SK-N-SH treated with all-trans-retinoic acid at 6 μM for 48 hours (cell line): ENCODE measurements around the gene SSBP4.

Experiments used
- ATAC-seq: fragments of 200-7000 bp; cut with Tn5 transposase; 3 replicates; pipeline ENCODE4 v1.9.1; 2020; ENCODE audit warnings: mild to moderate bottlenecking, moderate library complexity
- ARNTL ChIP-seq: fragments of 450-650 bp; formaldehyde crosslinking; IDR thresholded peaks from 2 replicates; pipeline ENCODE4 v1.5.0; 2020; ENCODE audit warnings: low read depth, mild to moderate bottlenecking, moderate library complexity, borderline replicate concordance
- CSDC2 ChIP-seq: fragments of 250-450 bp; sonication (Bioruptor Pico); IDR thresholded peaks from 2 replicates; pipeline ENCODE4 v1.5.0; 2020; ENCODE audit warnings: mild to moderate bottlenecking, moderate library complexity
- ESRRG ChIP-seq: fragments of 250-450 bp; sonication (Bioruptor Pico); IDR thresholded peaks from 2 replicates; pipeline ENCODE4 v1.6.1; 2021; ENCODE audit warnings: mild to moderate bottlenecking
- GLIS3 ChIP-seq: fragments of 250-450 bp; sonication (Bioruptor Pico); IDR thresholded peaks from 2 replicates; pipeline ENCODE4 v1.5.0; 2020; ENCODE audit warnings: mild to moderate bottlenecking, moderate library complexity
- OSR1 ChIP-seq: fragments of 250-450 bp; sonication (Bioruptor Pico); IDR thresholded peaks from 2 replicates; pipeline ENCODE4 v1.8.0; 2022; ENCODE audit warnings: moderate library complexity, mild to moderate bottlenecking, inconsistent platforms
- RARB ChIP-seq: fragments of 250-450 bp; sonication (Bioruptor Pico); IDR thresholded peaks from 2 replicates; pipeline ENCODE4 v1.8.0; 2021; ENCODE audit warnings: mild to moderate bottlenecking, moderate library complexity
- SNAI2 ChIP-seq: fragments of 250-450 bp; sonication (Bioruptor Pico); IDR thresholded peaks from 2 replicates; pipeline ENCODE4 v1.5.0; 2020; ENCODE audit warnings: mild to moderate bottlenecking, moderate library complexity
- TOX ChIP-seq: fragments of 250-450 bp; sonication (Bioruptor Pico); IDR thresholded peaks from 2 replicates; pipeline ENCODE4 v1.8.0; 2021; ENCODE audit warnings: mild to moderate bottlenecking, moderate library complexity, borderline replicate concordance
- ZFP3 ChIP-seq: fragments of 250-450 bp; sonication (Bioruptor Pico); IDR thresholded peaks from 2 replicates; pipeline ENCODE4 v1.5.0; 2020; ENCODE audit warnings: mild to moderate bottlenecking, moderate library complexity
- ZFP30 ChIP-seq: fragments of 450-650 bp; formaldehyde crosslinking; IDR thresholded peaks from 2 replicates; pipeline ENCODE4 v1.5.0; 2022; ENCODE audit warnings: mild to moderate bottlenecking, moderate library complexity
- ZNF565 ChIP-seq: fragments of 450-650 bp; formaldehyde crosslinking; conservative IDR thresholded peaks from 2 replicates; pipeline ENCODE4 v1.5.0; 2020; ENCODE audit warnings: low read depth, mild to moderate bottlenecking, moderate library complexity
- TF ChIP-seq, protein P1 (sequence below): fragments of 250-450 bp; sonication (Bioruptor Pico); IDR thresholded peaks from 2 replicates; pipeline ENCODE4 v1.5.0; 2020; ENCODE audit warnings: mild to moderate bottlenecking, moderate library complexity
- TF ChIP-seq, protein P2 (sequence below): fragments of 250-450 bp; sonication (Bioruptor Pico); IDR thresholded peaks from 2 replicates; pipeline ENCODE4 v1.5.1; 2021; ENCODE audit warnings: mild to moderate bottlenecking, moderate library complexity
- TF ChIP-seq, protein P3 (sequence below): fragments of 250-450 bp; sonication (Bioruptor Pico); IDR thresholded peaks from 2 replicates; pipeline ENCODE4 v1.8.0; 2021; ENCODE audit warnings: low read depth, mild to moderate bottlenecking, moderate library complexity, borderline replicate concordance
- TF ChIP-seq, protein P4 (sequence below): fragments of 250-450 bp; sonication (Bioruptor Pico); IDR thresholded peaks from 2 replicates; pipeline ENCODE4 v1.5.1; 2020; ENCODE audit warnings: low read depth, mild to moderate bottlenecking, moderate library complexity
- TF ChIP-seq, protein P5 (sequence below): fragments of 250-450 bp; sonication (Bioruptor Pico); IDR thresholded peaks from 2 replicates; pipeline ENCODE4 v1.8.0; 2020; ENCODE audit warnings: mild to moderate bottlenecking, moderate library complexity, borderline replicate concordance

The SSBP4 gene

DNA sequence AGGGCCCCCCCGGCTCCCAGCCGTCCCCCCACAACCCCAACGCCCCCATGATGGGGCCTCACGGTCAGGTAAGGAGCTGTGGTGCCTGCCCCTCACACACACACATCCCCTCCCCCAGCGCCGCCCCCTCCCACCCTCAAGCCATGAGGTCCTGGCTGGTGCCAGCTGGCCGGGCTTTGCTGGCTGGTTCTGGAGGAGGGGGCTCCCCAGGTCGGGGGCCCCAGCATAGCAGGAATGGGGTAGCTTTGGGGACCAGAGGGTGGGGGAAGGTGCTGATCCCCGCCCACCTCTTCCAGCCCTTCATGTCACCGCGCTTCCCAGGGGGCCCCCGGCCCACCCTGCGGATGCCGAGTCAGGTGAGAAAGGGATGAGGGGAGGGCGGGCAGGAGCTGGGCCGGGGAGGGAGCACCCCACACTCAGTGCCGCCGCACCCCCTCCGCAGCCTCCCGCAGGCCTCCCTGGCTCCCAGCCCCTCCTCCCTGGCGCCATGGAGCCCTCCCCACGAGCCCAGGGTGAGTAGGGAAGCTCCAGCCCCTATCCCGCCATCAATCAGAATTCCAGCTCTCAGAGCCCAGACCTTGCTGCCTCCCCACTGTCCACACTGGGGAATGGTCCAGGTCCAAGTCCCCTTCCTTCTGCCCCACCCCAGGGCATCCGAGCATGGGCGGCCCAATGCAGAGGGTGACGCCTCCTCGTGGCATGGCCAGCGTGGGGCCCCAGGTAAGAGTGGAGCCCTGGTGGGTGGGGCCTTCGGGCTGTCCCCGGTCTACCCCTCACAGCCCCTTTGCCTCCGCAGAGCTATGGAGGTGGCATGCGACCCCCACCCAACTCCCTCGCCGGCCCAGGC lies 12.4 kb downstream of the SSBP4 start (continued):
- TF ChIP-seq, protein P1, sequence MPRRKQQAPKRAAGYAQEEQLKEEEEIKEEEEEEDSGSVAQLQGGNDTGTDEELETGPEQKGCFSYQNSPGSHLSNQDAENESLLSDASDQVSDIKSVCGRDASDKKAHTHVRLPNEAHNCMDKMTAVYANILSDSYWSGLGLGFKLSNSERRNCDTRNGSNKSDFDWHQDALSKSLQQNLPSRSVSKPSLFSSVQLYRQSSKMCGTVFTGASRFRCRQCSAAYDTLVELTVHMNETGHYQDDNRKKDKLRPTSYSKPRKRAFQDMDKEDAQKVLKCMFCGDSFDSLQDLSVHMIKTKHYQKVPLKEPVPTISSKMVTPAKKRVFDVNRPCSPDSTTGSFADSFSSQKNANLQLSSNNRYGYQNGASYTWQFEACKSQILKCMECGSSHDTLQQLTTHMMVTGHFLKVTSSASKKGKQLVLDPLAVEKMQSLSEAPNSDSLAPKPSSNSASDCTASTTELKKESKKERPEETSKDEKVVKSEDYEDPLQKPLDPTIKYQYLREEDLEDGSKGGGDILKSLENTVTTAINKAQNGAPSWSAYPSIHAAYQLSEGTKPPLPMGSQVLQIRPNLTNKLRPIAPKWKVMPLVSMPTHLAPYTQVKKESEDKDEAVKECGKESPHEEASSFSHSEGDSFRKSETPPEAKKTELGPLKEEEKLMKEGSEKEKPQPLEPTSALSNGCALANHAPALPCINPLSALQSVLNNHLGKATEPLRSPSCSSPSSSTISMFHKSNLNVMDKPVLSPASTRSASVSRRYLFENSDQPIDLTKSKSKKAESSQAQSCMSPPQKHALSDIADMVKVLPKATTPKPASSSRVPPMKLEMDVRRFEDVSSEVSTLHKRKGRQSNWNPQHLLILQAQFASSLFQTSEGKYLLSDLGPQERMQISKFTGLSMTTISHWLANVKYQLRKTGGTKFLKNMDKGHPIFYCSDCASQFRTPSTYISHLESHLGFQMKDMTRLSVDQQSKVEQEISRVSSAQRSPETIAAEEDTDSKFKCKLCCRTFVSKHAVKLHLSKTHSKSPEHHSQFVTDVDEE (CRISPR knock-in tag), result no peak
- TF ChIP-seq ZNF565 (CRISPR knock-in tag), result no peak

DNA sequence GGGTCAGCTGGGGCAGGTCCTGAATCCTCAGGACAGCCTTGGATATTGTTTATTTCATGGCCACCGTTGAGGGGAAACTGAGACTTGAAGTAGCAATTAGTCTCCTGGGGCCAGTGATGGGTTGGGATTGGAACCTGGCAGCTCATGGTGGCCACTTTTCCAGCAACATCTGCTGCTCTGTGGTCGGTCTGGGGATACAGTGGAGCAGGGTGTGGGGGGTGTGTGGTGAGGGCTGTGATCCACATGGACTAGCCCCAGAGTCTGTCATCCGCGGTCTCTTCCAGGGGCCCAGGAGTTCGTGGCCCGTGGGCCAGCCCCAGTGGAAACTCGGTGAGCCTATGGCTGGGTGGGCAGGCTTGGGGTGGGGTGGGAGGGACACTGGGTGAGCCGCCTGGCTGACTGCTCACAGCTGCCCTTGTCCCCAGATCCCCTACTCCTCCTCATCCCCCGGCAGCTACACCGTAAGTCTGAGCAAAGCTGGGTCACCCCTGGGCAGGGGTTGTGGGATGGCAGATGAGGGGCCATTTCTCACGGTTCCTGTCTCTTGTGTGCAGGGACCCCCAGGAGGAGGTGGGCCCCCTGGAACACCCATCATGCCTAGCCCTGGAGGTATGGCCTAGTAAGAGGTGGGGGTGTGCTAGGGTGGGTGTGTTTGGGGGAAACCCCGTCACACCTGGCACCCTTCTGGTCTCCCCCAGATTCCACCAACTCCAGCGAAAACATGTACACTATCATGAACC lies 13.2 kb downstream of the SSBP4 start:
- no peak for ATAC-seq
- TF ChIP-seq ARNTL (no peak), TOX (CRISPR knock-in tag) (no peak), CSDC2 (CRISPR knock-in tag) (no peak), ZFP3 (CRISPR knock-in tag) (no peak), ZFP30 (CRISPR knock-in tag) (no peak), ZNF565 (CRISPR knock-in tag) (no peak), RARB (no peak), SNAI2 (CRISPR knock-in tag) (no peak), OSR1 (no peak)
- TF ChIP-seq, protein P2, sequence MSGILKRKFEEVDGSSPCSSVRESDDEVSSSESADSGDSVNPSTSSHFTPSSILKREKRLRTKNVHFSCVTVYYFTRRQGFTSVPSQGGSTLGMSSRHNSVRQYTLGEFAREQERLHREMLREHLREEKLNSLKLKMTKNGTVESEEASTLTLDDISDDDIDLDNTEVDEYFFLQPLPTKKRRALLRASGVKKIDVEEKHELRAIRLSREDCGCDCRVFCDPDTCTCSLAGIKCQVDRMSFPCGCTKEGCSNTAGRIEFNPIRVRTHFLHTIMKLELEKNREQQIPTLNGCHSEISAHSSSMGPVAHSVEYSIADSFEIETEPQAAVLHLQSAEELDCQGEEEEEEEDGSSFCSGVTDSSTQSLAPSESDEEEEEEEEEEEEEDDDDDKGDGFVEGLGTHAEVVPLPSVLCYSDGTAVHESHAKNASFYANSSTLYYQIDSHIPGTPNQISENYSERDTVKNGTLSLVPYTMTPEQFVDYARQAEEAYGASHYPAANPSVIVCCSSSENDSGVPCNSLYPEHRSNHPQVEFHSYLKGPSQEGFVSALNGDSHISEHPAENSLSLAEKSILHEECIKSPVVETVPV (CRISPR knock-in tag), result no peak
- TF ChIP-seq, protein P3, sequence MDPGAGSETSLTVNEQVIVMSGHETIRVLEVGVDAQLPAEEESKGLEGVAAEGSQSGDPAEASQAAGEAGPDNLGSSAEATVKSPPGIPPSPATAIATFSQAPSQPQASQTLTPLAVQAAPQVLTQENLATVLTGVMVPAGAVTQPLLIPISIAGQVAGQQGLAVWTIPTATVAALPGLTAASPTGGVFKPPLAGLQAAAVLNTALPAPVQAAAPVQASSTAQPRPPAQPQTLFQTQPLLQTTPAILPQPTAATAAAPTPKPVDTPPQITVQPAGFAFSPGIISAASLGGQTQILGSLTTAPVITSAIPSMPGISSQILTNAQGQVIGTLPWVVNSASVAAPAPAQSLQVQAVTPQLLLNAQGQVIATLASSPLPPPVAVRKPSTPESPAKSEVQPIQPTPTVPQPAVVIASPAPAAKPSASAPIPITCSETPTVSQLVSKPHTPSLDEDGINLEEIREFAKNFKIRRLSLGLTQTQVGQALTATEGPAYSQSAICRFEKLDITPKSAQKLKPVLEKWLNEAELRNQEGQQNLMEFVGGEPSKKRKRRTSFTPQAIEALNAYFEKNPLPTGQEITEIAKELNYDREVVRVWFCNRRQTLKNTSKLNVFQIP (CRISPR knock-in tag), result no peak
- TF ChIP-seq, protein P4, sequence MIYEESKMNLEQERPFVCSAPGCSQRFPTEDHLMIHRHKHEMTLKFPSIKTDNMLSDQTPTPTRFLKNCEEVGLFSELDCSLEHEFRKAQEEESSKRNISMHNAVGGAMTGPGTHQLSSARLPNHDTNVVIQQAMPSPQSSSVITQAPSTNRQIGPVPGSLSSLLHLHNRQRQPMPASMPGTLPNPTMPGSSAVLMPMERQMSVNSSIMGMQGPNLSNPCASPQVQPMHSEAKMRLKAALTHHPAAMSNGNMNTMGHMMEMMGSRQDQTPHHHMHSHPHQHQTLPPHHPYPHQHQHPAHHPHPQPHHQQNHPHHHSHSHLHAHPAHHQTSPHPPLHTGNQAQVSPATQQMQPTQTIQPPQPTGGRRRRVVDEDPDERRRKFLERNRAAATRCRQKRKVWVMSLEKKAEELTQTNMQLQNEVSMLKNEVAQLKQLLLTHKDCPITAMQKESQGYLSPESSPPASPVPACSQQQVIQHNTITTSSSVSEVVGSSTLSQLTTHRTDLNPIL (CRISPR knock-in tag), result no peak
- TF ChIP-seq, protein P1 (CRISPR knock-in tag), result no peak

DNA sequence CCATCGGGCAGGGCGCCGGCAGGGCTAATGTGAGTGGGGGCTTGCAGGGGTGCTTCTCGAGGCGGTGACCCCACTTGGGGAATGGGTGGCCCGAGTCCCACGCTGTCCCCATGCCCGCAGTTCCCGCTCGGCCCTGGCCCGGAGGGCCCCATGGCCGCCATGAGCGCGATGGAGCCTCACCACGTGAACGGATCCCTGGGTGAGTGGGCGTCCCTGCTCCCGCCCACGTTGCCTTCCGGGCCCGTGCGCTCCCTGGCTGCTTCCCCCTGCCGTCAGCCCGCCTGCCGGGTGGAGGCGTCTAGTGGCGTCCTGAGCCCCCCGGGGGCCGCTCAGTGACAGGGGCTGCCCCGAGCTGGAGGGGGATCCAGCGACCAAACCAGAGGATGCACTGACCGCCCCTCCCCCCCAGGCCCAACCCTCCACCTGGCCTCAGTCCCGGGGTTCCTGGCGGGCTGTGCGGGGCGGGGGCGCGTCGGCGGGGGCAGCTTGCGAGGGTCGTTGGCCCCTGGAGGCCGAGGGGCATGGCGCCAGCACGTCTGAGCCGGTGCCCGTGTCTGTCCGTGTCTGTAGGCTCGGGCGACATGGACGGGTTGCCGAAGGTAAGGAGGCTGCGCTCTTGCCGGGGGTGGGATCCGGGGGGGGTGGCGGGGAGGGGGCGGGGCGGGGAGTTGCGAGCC lies 14.0 kb downstream of the SSBP4 start:
- no peak for ATAC-seq
- TF ChIP-seq ZFP3 (CRISPR knock-in tag) (peak; percentile 40; the same call in 1 of the 2 replicates), ESRRG (CRISPR knock-in tag) (0 out of 2 replicates have a peak, but pooled peaks have one; percentile 3), GLIS3 (CRISPR knock-in tag) (no peak)
- TF ChIP-seq, protein P1 (CRISPR knock-in tag), result no peak
- TF ChIP-seq, protein P5, sequence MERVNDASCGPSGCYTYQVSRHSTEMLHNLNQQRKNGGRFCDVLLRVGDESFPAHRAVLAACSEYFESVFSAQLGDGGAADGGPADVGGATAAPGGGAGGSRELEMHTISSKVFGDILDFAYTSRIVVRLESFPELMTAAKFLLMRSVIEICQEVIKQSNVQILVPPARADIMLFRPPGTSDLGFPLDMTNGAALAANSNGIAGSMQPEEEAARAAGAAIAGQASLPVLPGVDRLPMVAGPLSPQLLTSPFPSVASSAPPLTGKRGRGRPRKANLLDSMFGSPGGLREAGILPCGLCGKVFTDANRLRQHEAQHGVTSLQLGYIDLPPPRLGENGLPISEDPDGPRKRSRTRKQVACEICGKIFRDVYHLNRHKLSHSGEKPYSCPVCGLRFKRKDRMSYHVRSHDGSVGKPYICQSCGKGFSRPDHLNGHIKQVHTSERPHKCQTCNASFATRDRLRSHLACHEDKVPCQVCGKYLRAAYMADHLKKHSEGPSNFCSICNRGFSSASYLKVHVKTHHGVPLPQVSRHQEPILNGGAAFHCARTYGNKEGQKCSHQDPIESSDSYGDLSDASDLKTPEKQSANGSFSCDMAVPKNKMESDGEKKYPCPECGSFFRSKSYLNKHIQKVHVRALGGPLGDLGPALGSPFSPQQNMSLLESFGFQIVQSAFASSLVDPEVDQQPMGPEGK, result peak; percentile 73; the same call in 1 of the 2 replicates
